Stimulated activated naive CD4-positive, alpha-beta T cell (primary cell): ENCODE data around the gene IPMK.
A peak's percentile ranks its signal among the peaks of the same experiment; 100 is the strongest.
"Not testable (repeated sequence)": the region's sequence is repeated elsewhere in the genome, so short reads cannot be mapped to it uniquely, and the experiment has no call there.

Experiments used
- DNase-seq, 6 experiments: peaks; one replicate each; lab custom pipeline; 2025; lab: John Stamatoyannopoulos, UW

The IPMK gene

DNA sequence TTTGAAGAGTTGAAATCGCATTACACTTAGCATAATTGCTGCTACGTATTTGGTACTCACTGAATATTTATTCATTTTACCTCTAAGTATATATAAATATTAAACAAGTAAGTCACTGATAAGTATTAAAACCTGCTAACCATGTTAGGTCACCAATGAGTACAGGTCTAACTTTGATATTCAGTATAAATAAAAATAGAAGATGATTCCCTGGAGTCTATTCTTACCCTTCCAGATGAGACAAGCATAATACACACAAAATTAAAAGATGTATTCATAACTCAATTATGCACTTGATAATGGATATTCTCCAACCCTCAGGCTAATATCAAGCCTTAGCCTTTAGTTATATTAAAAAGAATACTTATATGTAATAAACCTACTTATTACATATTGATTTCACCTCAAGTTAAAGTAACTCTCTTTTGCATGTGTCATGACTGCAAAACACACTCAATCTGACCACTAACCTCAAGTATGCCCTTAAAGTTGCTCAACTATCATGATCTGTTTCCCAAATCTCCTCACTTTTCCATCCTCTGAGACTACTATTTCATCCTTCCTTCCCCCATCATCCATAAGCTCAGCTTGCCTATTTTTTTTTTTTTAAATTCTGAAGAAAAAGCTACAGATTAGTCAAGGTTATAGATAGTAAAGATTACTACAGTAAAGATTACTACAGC lies 46.8 kb downstream of the IPMK start:
- DNase-seq = no peak

DNA sequence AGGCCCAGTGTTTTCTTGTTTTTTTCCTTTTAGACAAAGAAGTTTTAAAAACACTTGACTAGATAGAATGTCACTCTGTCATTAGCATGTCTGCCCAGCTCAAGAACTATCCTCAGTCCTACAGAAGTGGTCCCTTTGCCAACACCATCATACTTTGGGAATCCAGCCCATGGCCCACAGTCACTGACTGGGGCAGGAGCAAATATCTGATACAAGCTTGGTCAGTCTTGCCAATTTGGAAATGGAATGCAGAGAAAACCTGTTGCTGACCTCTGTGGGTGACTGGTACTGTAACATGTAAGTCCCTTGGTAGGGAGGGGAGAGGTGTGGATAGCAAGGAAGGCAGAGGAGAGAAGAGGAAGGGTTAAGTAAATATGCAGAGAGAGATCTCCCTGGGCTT lies 47.8 kb downstream of the IPMK start:
- no peak for DNase-seq

DNA sequence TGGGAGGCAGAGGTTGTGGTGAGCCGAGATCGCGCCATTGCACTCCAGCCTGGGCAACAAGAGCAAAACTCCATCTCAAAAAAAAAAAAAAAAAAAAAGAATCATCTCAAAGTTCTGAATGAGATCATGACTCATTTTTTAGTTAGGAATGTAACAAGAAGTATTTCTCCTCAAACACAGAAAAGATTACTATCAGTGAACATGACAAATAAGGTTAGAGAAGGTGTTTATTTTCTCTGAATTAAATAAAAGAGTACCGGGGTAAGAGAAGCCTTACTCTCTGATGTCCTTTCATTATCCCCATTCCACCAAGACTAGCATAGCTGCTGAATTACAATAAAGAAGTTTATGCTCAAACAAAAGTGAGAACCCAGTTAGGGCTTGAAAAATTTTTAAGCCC lies 50.1 kb downstream of the IPMK start:
- DNase-seq = no peak

DNA sequence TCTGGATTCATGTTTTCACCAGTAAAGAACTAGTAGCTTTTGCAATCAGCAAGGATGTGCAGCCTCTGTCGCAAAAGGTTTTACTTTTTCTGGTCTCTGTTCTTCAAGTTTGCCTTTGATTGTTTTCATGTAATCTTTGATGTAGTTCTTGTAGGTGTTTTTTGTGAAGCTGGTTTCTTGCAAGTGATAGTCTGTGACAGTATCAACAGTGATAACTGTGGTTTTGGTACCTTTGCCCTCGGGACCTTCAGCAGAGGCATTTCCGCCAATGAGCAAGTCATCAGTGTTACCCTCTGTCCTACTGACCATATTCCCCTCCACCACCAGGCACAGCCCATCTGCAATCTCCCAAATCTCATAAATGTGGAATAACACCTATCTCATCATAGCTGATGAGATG lies 55.1 kb downstream of the IPMK start:
- peak in 3 of 6 experiments; percentile 8 to 33 (median 19) for DNase-seq

DNA sequence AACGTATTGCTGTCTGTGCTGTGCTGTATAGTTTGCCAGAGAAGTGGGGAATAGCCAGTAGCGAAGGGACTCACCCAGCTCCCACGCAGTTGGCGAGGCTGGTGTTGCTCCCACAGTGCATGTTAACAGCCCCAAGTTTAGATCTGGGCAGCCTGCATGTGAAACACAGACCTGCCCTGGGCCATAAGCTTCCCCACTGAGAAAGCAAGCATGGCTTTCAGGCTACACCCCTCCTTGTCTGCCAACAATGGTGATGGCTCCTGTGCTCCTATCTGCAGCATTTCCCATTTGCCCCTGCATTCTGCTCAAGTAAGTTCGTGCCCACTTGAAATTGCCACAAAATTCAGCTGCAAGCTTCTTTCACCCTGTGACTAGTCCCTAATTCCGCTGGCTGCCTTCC lies 57.5 kb downstream of the IPMK start:
- DNase-seq = no peak

DNA sequence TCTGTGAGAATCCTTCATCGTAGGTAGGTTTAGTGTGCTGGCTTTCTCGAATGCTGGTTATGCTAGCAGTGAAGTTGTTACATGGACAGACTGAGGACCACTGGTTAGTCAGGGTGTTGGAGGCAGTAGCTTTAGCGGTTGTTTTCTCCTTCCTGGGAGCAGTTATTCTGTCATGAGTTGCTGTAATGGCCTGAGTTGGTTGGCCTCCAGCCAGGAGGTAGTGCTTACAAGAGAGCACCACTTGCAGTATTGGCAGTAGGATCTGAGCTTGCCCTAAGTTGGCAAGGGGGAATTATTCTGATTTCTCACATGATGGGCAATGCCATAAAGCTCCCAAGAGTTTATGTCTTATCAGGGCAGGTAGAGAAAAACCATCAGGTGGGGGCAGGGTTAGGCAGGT lies 58.0 kb downstream of the IPMK start:
- no peak for DNase-seq

DNA sequence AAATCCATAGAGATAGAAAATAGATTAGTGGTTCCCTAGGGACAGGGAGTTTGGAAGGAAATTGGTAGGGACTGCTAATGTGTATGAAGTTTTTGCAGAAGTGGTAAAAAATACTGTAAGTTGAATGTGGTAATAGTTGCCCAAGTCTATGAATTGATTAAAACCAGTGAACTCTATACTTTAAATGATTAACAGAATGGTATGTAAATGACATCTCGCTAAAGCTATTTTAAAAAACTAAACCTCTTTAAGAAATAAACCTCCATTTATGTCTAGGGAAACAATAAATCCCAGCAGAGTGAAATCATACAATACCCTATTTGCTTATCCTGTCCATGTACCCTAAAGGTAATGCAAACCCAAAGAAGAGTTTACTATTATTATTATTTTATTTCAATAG lies 61.4 kb downstream of the IPMK start:
- no peak for DNase-seq

DNA sequence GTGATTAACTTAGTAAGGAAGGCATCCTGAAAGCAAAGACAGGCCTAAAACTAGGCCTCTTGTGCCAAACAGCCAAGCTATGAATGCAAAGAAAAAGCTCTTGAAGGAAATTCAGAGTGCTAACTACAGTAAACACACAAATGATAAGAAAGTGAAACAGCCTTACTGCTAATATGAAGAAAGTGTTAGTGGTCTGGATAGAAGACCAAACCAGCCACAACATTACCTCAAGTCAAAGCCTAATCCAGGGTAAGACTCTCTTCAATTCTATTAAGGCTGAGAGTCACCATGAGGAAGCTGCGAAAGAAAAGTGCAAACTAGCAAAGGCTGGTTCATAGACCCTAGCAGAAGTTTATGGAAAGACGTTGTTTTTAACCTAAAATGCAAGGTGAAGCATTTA lies 66.0 kb downstream of the IPMK start:
- no peak for DNase-seq

DNA sequence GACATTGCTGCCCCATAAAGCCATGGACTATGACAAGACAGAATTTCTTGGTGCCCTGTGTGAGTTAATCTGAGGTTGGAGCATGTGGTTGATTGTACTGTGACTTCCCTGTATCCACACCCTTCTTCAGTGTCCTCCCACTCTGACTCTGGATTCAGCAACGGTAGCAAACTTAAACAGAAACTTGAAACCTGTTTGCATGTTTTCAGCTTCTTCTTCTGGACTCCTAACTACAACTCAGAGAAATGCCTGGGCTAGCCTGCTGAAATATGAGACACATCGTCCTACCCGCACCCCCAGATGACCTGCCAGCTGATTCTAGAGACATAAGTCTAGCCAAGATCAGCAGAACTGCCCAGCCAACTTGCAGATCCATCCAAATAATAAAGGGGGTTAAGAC lies 78.4 kb downstream of the IPMK start:
- no peak for DNase-seq

DNA sequence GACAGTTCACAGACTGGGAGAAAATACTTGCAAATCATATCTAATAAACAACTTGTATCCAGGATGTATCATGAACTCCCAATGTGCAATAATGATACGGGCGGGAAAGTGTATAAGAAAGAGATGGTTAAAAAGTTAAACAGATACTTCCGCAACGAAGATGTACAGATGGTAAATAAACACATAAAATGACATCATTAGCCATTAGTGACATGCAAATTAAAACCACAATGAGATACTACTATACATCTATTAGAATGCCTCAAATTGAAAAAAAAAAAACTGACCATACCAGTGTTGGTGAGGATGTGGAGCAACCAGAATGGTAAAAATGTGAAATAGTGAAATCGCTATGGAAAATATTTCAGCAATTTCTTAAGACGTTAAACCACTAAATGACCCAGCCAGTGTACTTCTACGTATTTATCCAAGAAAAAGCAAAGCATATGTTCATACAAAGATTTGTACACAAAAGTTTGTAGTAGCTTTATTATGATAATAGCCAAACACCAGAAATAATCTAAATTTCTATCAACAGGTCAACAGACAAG lies 83.5 kb downstream of the IPMK start:
- no peak for DNase-seq

DNA sequence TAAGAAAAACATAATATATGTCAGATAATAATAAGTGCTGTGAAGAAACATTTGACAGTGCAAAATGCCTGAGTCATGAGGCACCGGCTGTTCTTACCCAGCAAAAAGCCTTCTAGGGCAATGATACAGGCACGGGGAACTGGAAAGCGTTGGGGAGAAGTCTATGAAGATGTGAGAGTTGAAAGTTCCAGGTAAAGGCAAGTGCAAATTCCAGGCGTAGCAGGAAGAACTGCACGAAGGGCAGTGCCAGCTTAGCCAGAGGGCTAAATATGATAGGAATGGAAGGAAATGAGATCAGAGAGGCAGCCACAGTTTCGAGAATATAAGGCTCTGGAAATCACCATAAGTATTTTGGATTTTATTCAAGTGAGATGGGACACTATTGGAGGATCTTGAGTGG lies 87.0 kb downstream of the IPMK start:
- DNase-seq = no peak

DNA sequence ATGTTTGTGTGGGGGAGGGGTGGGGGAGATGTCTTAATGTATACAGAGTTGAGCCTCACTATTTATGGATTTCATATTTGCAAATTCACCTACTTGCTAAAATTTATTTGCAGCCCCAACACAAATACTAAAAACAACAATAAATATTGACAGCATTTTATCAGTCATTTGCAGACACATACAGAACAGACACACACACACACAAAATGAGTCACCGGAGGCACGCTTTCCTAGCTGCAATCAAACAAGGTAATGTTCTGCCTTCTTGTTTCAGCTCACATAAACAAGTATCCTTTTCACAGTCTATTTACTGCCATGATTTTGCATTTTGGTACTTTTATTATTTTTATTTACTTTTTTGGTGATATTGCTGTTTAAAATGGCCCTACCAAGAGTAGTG lies 88.5 kb downstream of the IPMK start:
- DNase-seq = no peak

DNA sequence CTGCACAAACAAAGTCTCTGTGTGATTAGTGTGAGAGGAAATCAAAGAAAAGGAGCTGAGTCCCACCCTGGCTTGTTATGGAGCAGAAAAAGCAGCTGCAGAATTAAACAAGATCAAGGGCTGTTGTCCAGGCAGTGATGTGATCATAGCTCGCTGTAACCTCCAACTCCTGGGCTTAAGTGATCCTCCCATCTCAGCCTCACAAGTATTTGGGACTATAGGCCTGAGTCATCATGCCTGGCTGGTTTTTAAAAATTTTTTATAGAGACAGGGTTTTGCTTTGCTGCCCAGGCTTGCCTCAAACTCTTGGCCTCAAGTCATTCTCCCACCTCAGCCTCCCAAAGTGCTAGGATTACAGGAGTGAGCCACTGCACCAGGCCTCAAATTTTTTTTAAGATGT lies 88.9 kb downstream of the IPMK start:
- no peak for DNase-seq

DNA sequence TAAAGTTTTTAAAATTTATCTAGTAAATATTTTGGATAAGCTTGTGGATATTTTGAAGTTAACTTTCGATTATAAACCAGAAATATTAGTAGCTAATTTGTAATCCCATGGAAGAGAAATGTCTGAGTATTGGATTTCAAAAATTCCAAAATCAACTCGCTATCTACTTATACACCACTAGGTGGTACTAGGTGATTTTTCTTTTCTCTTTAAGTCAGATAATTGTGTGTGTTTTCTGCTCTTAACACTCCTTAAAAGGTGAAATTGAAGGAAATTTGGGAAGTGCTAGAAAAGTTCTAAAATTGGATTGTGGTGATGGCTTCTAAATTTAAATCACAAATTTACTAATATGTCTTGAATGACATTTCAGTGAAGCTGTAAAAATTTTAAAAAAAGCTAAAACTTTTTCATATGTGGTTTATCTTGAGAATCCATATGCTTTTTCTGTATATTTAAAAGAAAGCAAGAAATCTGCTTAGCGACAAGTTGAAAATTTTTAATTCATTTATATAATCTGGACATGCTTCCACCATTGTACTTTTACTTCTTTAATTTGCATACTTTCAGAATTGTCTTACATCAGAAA lies 90.2 kb downstream of the IPMK start:
- peak in 1 of 6 experiments; percentile 19 for DNase-seq

DNA sequence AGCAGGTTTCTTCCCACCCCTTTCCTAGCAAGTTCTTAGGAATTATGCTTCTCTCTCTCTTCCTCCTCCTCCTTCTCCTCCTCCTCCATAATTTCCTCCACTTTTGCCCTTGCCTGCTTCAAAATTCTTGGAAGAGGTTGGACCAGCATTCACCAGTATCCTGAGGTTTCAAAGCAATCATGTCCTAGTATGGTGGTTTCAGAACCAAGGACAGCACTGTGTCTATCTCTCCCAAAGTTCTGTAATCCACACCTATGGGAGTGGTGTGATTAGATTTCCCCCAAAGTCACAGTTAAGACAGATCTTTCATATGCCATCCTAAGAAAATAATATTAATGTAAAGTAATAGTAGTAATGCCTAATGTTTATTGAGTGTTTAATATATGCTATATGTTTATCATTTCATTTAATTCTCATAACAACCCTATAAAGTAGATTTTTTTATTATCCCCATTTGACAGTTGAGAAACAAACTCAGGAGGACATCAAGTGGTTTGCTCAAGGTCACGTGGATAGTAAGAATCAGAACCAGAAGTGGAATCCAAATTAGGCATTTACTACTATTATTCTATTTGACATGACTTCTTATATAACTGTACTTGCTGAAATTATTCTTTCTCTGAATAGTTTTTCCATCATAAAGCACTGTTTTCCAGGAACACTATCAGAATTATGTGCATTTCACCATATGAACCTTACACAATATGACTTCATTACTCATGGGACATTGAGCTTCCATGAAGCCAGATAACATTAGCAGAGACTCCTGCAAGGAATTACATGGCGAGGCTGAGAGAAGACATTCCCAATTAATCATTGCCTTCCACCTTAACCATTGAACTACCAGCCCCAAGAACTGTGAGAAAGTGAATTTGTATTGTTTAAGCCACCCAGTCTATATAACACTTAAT lies 91.4 kb downstream of the IPMK start:
- no peak for DNase-seq

DNA sequence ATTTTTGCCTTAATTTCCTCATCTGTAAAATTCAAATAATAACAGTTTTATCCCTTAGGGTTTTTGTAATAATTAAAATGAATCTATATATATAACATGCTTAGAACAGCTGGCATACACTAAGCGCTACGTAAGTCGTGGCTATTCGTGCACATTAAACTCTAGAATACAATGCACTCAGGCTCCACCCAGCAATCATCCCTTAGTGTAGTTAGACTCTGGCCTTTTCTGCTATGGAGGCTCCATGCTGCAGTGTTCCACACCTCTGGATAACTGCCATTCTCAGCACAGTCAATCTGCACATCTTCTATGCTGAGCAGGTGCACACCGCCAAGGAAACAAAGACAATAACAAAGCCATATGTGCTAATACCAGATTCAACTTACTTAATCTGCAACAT lies 92.9 kb downstream of the IPMK start:
- no peak for DNase-seq

DNA sequence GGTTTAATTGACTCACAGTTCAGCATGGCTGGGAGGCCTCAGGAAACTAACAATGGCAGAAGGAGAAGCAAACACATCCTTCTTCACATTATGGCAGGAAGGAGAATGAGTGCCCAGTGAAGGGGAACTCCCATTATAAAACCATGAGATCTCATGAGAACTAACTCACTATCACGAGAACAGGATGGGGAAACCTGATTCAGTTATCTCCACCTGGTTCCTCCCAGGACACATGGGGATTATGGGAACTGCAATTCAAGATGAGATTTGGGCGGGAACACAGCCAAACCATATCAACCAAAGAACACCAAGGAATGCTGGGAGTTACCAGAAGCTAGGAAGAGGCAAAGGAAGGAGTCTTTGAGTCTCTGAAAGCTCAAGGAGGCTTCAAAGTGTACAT lies 94.3 kb downstream of the IPMK start:
- DNase-seq = no peak

DNA sequence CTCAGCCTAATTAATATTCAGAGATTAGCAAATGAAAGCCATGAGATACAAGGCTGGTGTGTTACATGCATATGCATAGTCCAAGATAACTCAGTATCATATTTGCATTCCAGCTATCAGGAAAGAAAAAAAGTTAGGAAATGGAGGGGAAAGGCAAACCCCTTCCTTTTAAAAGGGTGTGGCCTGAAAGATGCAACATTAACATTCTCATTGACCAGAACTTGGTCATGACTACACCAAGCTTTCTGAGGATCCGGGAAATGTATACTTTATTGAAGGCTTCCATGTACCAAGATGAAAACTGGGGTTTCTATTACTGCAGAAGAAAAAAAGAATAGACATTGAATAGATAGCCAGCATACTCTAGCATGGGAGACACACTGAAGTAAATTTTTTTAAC lies 96.5 kb downstream of the IPMK start:
- no peak for DNase-seq

DNA sequence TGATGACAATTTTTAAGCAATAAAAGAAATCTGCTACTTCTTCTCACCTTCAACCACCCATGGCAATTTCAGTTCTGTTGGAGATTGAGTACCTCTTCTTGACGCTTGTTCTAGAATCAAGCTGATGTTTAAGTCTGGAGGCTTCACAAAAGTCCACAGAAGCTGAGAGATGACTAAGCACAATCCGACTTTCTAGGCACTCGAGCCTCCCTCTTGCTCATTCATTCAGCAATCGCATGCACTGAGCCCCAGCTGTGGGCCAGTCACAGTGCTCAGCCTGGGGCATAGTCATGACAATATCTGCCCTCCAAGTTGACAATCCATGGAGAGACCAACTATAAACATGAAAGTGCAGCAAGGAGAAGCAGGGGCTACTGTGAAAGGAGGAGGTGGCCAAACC lies 103.2 kb downstream of the IPMK start:
- DNase-seq = no peak

DNA sequence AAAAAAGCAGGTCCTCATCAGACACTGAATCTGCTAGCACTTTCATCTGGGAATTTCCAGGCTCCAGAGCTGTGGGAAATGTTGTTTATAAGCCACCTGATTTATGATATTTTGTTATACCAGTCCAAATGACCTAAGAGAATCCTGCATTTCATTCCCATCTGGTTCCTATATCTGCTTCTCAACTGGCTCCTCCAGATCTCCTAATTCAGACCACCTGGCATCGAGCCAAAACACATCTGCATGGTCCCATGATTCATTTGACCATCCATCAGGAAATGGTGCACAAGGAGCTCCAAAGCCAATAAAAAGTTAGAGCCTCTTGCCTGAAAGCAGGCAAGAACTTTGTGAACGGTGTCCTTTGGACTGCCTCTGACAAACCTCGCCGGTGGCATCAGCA lies 108.9 kb downstream of the IPMK start:
- no peak for DNase-seq

DNA sequence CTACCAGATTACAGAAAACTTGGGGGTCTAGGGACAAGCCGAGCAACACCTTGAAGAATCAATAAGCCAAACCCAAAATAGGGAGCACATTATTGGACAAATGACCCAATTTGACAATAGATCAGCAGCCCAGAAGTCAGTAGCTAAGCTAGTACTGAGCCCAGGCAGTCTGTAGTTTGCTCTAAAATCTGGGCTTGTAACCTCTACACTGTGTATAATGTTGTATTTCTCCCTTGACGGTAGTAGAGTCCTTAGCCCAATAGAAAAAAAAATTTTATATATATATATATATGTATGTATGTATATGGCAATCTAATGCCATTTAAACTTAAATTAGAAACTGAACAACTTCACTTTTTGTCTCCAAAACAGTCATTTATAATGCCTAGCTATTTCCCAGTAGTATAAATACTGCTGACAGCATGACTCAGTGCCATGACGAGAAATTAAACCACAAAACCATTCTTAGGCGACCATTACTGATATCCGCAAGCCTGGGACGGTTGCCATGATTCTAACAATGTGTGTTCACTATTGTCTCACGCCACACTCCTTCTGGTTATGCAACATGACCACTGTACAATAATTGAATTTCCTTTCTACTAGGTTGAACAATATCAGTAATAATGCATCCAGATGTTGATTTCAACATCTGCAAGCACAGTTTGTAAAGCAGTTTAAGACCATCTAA lies 110.5 kb downstream of the IPMK start:
- no peak for DNase-seq

DNA sequence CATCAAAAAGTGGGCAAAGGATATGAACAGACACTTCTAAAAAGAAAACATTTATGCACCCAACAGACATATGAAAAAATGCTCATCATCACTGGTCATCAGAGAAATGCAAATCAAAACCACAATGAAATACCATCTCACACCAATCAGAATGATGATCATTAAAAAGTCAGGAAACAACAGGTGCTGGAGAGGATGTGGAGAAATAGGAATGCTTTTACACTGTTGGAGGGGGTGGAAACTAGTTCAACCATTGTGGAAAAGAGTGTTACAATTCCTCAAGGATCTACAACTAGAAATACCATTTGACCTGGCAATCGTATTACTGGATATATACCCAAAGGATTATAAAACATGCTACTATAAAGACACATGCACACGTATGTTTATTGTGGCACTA lies 111.8 kb downstream of the IPMK start:
- DNase-seq = not testable (repeated sequence)
